CD4-positive, alpha-beta T cell (primary cell): ENCODE data around the gene GRIFIN. TPM values are rescaled to one million over a fixed set of nuclear protein-coding genes. Genes with fewer than 3 reads are reported as not detected.
A peak's percentile ranks its signal among the peaks of the same experiment; 100 is the strongest.

Experiments
- ATAC-seq: fragments of 200-7000 bp; cut with Tn5 transposase; one replicate; pipeline ENCODE4 v1.10.0; 2022; ENCODE audit warnings: mild to moderate bottlenecking; ENCODE audit not compliant: poor library complexity
- CTCF ChIA-PET: fragments of 350-600 bp; sonication (Branson Sonifier 250); formaldehyde crosslinking; loops from one replicate; lab custom pipeline; 2021; ENCODE audit warnings: antibody characterized with exemption, inconsistent platforms; lab: Charles Lee
- POLR2A ChIA-PET: fragments of 350-600 bp; sonication (Branson Sonifier 250); formaldehyde crosslinking; loops from one replicate; lab custom pipeline; 2021; ENCODE audit warnings: antibody characterized with exemption, inconsistent platforms; lab: Charles Lee
- DNase-seq, 14 experiments: peaks; one replicate each; pipeline ENCODE4 v3.0.0-alpha.2; 2013 to 2020; ENCODE audit warnings: mixed read lengths in 2 of 14
- H3K27ac ChIP-seq, 2 donors: one replicate each; pipeline versions ENCODE4 v1.5.1 to v1.7.0; 2013; ENCODE audit warnings: low read length in 2 of 2, low read depth in 1 of 2, mild to moderate bottlenecking in 1 of 2
- H3K27me3 ChIP-seq, 2 experiments: 1 replicate in 1 of 2; 2 replicates in 1 of 2; pipeline versions ENCODE4 v1.6.1 to v1.7.0; 2013; ENCODE audit warnings: low read length in 2 of 2, control low read depth in 1 of 2, mild to moderate bottlenecking in 1 of 2, moderate library complexity in 1 of 2; ENCODE audit not compliant: insufficient read depth in 2 of 2, control insufficient read depth in 1 of 2
- H3K36me3 ChIP-seq: one replicate; pipeline ENCODE4 v1.6.1; 2013; ENCODE audit warnings: low read length, control low read depth; ENCODE audit not compliant: insufficient read depth
- H3K4me1 ChIP-seq: one replicate; pipeline ENCODE4 v1.6.1; 2013; ENCODE audit warnings: low read length, control low read depth; ENCODE audit not compliant: insufficient read depth
- H3K4me3 ChIP-seq: one replicate; pipeline ENCODE4 v1.5.1; 2013; ENCODE audit warnings: mild to moderate bottlenecking, low read length, moderate library complexity
- H3K9me3 ChIP-seq, 2 experiments: 1 replicate in 1 of 2; 2 replicates in 1 of 2; pipeline versions ENCODE4 v1.6.1 to v1.7.0; 2013; ENCODE audit warnings: low read length in 2 of 2, mild to moderate bottlenecking in 2 of 2, control low read depth in 1 of 2, moderate library complexity in 1 of 2; ENCODE audit not compliant: control insufficient read depth in 1 of 2, insufficient read depth in 1 of 2
- H3K27ac Mint-ChIP-seq: one replicate; pipeline ENCODE4 v1.8.0; 2020; ENCODE audit warnings: mixed read lengths
- H3K27me3 Mint-ChIP-seq: one replicate; pipeline ENCODE4 v1.8.0; 2021; ENCODE audit warnings: mixed read lengths
- H3K36me3 Mint-ChIP-seq: one replicate; pipeline ENCODE4 v1.8.0; 2021; ENCODE audit warnings: low read depth, mixed read lengths
- H3K4me1 Mint-ChIP-seq: one replicate; pipeline ENCODE4 v1.8.0; 2021; ENCODE audit warnings: low read depth, mixed read lengths
- H3K4me3 Mint-ChIP-seq: one replicate; pipeline ENCODE4 v1.8.0; 2020; ENCODE audit warnings: mild to moderate bottlenecking, mixed read lengths
- H3K9me3 Mint-ChIP-seq: one replicate; pipeline ENCODE4 v1.8.0; 2020; ENCODE audit warnings: mixed read lengths
- CTCF ChIP-seq: fragments of 200-600 bp; IDR thresholded peaks from one replicate; pipeline ENCODE4 v1.8.0; 2022; ENCODE audit warnings: antibody characterized with exemption, mild to moderate bottlenecking
- intact Hi-C, 2 experiments: fragments of 100-400 bp; cut with DNase I in 1 of 2; cut with micrococcal nuclease in 1 of 2; formaldehyde crosslinking; loops; one replicate each; pipeline versions ENCODE4 v1.15.1 to v1.9.0; 2023 to 2025; cut with DNase I, micrococcal nuclease
- total RNA-seq, 174 experiments: library from RNA in 2 of 174; stranded (reverse) in 2 of 174; gene quantifications; one replicate each; pipeline ENCODE4 v1.2.3 and lab custom pipeline; 2021 to 2026

The GRIFIN gene
- total RNA-seq, 2 experiments from 2014 or later, result not detected

GRCh38 chr7:2484868-2485267 is 8.7 kb upstream of the GRIFIN start:
- Histone ChIP-seq H3K27me3 (no peaks in the 10 kb centered on the region), H3K4me1 (no peaks in the 10 kb centered on the region), H3K4me3 (no peak overlapping the region), H3K36me3 (no peaks in the 10 kb centered on the region), H3K9me3 (peaks cover 6 to 18% of the 10 kb centered on the region in 2 experiments), H3K27ac (no peak overlapping the region)
- no peaks in the 10 kb centered on the region for H3K4me1 Mint-ChIP-seq
- TF ChIP-seq CTCF, result no peak
- no peaks in the 10 kb centered on the region for H3K36me3 Mint-ChIP-seq
- CTCF ChIA-PET, result no interaction called here
- POLR2A ChIA-PET, result no interaction called here
- H3K27ac Mint-ChIP-seq, result no peak overlapping the region
- intact Hi-C loops, result no loop called here
- H3K27me3 Mint-ChIP-seq, result no peaks in the 10 kb centered on the region
- no peak overlapping the region for H3K4me3 Mint-ChIP-seq
- no peaks in the 10 kb centered on the region for H3K9me3 Mint-ChIP-seq
- no peak for ATAC-seq
- no peak for DNase-seq

- H3K9me3 Mint-ChIP-seq, result no peaks in the 10 kb centered on the region
- no peaks in the 10 kb centered on the region for H3K4me1 Mint-ChIP-seq
- Histone ChIP-seq H3K9me3 (peaks cover 6 to 18% of the 10 kb centered on the region in 2 experiments), H3K4me3 (no peak overlapping the region), H3K27me3 (no peaks in the 10 kb centered on the region), H3K36me3 (no peaks in the 10 kb centered on the region), H3K4me1 (peaks cover 4% of the 10 kb centered on the region), H3K27ac (no peak overlapping the region)
- ChIA-PET POLR2A (interaction anchor here (0.8 to 1.7 kb wide), 3 partner anchors 9 to 56 kb away, joined by 3 to 6 read pairs (median 3); no protein-coding TSS in a partner anchor), CTCF (no interaction called here)
- DNase-seq (no peak), ATAC-seq (no peak)
- H3K27me3 Mint-ChIP-seq, result no peaks in the 10 kb centered on the region
- no peaks in the 10 kb centered on the region for H3K36me3 Mint-ChIP-seq
- intact Hi-C loops, result no loop called here
- no peak overlapping the region for H3K4me3 Mint-ChIP-seq
- H3K27ac Mint-ChIP-seq, result no peak overlapping the region
- TF ChIP-seq CTCF, result no peak
Observed at GRCh38 chr7:2483494-2483893, 7.3 kb upstream of the GRIFIN start.

GRCh38 chr7:2482725-2483451 is 6.7 kb upstream of the GRIFIN start:
- Histone ChIP-seq H3K27ac (no peak overlapping the region), H3K36me3 (no peaks in the 10 kb centered on the region), H3K4me3 (no peak overlapping the region), H3K9me3 (peaks cover 6 to 18% of the 10 kb centered on the region in 2 experiments), H3K4me1 (peaks cover 10% of the 10 kb centered on the region), H3K27me3 (no peaks in the 10 kb centered on the region)
- Mint-ChIP-seq H3K27ac (no peak overlapping the region), H3K9me3 (no peaks in the 10 kb centered on the region), H3K4me3 (no peak overlapping the region), H3K36me3 (no peaks in the 10 kb centered on the region), H3K27me3 (no peaks in the 10 kb centered on the region), H3K4me1 (no peaks in the 10 kb centered on the region)
- intact Hi-C loops, result no loop called here
- ATAC-seq, result no peak
- TF ChIP-seq CTCF, result no peak
- ChIA-PET CTCF (no interaction called here), POLR2A (interaction anchor here (0.8 to 1.7 kb wide), 3 partner anchors 10 to 55 kb away, joined by 3 to 6 read pairs (median 3); no protein-coding TSS in a partner anchor)
- peak in 1 of 14 experiments; percentile 19 for DNase-seq
